ENCODE data around the gene GRAP2. TPM values are rescaled to one million over a fixed set of nuclear protein-coding genes. Genes with fewer than 3 reads are reported as not detected.

The GRAP2 gene
- total and polyA plus RNA-seq, 10 of the 15 experiments (the other 5 are each of a cell fraction or from before 2014, with no cell fraction given): 3.3 to 79.1 (median 59.6) TPM

Small RNA genes lying within 50 kb of the gene (small RNA-seq; reads per million reads assigned to genes)
- gene RN7SKP210: not detected

Other genes with a start within 250 kb of the GRAP2 start
- gene ENTHD1, start 7.3 kb upstream of the GRAP2 start, total RNA-seq (2014; rRNA removed): 0.11 and 0.23 TPM in 2 replicates
- 0.22 and 0.28 TPM in 2 replicates for gene ENTHD1, start 7.3 kb upstream of the GRAP2 start, total RNA-seq (2014; rRNA removed; fragmentation: Illumina TruSeq; extraction: Trizol)
- gene ENTHD1, start 7.3 kb upstream of the GRAP2 start, total RNA-seq (2021): 0.15 and 0.21 TPM in 2 replicates
- 0.52 and 0.73 TPM in 2 replicates for gene ENTHD1, start 7.3 kb upstream of the GRAP2 start, polyA plus RNA-seq (2011; rRNA removed)
- 0.13 and 0.49 TPM in 2 replicates for gene ENTHD1, start 7.3 kb upstream of the GRAP2 start, polyA plus RNA-seq (2014; fragmentation: Illumina TruSeq; extraction: Trizol)
- under 1 TPM; 0.13 to 0.24 TPM for gene ENTHD1, start 7.3 kb upstream of the GRAP2 start, polyA plus RNA-seq (2014; fragmentation: Nextera tagmentation; extraction: Ambion mirVana)
- 0.09 TPM in 2 replicates for gene ENTHD1, start 7.3 kb upstream of the GRAP2 start, polyA plus RNA-seq (2014; rRNA removed)
- under 1 TPM in 1 of 2 experiments, not detected in 1; 0.21 TPM for gene ENTHD1, start 7.3 kb upstream of the GRAP2 start, polyA plus RNA-seq (2016; fragmentation: Nextera tagmentation; extraction: Ambion mirVana)
- 1.5 and 2.1 TPM in 2 replicates for gene TMA7B, start 59.3 kb downstream of the GRAP2 start, total RNA-seq (2014; rRNA removed)
- gene TMA7B, start 59.3 kb downstream of the GRAP2 start, total RNA-seq (2014; rRNA removed; fragmentation: Illumina TruSeq; extraction: Trizol): 2.6 and 2.7 TPM in 2 replicates
- 1.6 and 2.2 TPM in 2 replicates for gene TMA7B, start 59.3 kb downstream of the GRAP2 start, total RNA-seq (2021)
- gene TMA7B, start 59.3 kb downstream of the GRAP2 start, polyA plus RNA-seq (2011; rRNA removed): 2.9 and 3.7 TPM in 2 replicates
- gene TMA7B, start 59.3 kb downstream of the GRAP2 start, polyA plus RNA-seq (2014; fragmentation: Illumina TruSeq; extraction: Trizol): 0.14 and 0.87 TPM in 2 replicates
- gene TMA7B, start 59.3 kb downstream of the GRAP2 start, polyA plus RNA-seq (2014; fragmentation: Nextera tagmentation; extraction: Ambion mirVana): 1 to 10 TPM in 1 of 2 experiments, under 1 TPM in 1; 0.33 to 1.6 TPM
- 1.3 TPM in 2 replicates for gene TMA7B, start 59.3 kb downstream of the GRAP2 start, polyA plus RNA-seq (2014; rRNA removed)
- 1 to 10 TPM; 1.6 to 2.0 TPM for gene TMA7B, start 59.3 kb downstream of the GRAP2 start, polyA plus RNA-seq (2016; fragmentation: Nextera tagmentation; extraction: Ambion mirVana)
- gene FAM83F, start 93.9 kb downstream of the GRAP2 start, total RNA-seq (2014; rRNA removed): not detected in 2 replicates
- not detected in 2 replicates for gene FAM83F, start 93.9 kb downstream of the GRAP2 start, total RNA-seq (2014; rRNA removed; fragmentation: Illumina TruSeq; extraction: Trizol)
- 0.03 and 0.05 TPM in 2 replicates for gene FAM83F, start 93.9 kb downstream of the GRAP2 start, total RNA-seq (2021)
- gene FAM83F, start 93.9 kb downstream of the GRAP2 start, polyA plus RNA-seq (2011; rRNA removed): 0.01 TPM in 1 of 2 replicates, not detected in the other
- gene FAM83F, start 93.9 kb downstream of the GRAP2 start, polyA plus RNA-seq (2014; fragmentation: Illumina TruSeq; extraction: Trizol): 0.01 TPM in 1 of 2 replicates, not detected in the other
- gene FAM83F, start 93.9 kb downstream of the GRAP2 start, polyA plus RNA-seq (2014; fragmentation: Nextera tagmentation; extraction: Ambion mirVana): not detected
- 0.01 TPM in 1 of 2 replicates, not detected in the other for gene FAM83F, start 93.9 kb downstream of the GRAP2 start, polyA plus RNA-seq (2014; rRNA removed)
- not detected for gene FAM83F, start 93.9 kb downstream of the GRAP2 start, polyA plus RNA-seq (2016; fragmentation: Nextera tagmentation; extraction: Ambion mirVana)